Spleen (tissue), 7 donors: ENCODE data around the gene GATAD2A.

ENCODE experiments used
- CTCF ChIP-seq, 11 experiments: fragments of 200-600 bp in 7 of 11; fragments of 450-650 bp in 4 of 11; sonication (generic) in 4 of 11; IDR thresholded peaks in 8 of 11; conservative IDR thresholded peaks in 3 of 11; 1 replicate in 7 of 11; 2 replicates in 4 of 11; pipeline versions ENCODE4 v1.4.0 to v1.8.0; 2016 to 2021; ENCODE audit warnings: antibody characterized with exemption in 11 of 11, inconsistent platforms in 4 of 11, mild to moderate bottlenecking in 1 of 11
- POLR2AphosphoS5 ChIP-seq, 3 donors: sonication (generic); formaldehyde crosslinking; IDR thresholded peaks; one replicate each; pipeline ENCODE4 v1.5.1; 2017; ENCODE audit warnings: antibody characterized with exemption in 3 of 3
- donor health status: DM: no; HTN: no; CAD: no; lungs with moderate emphysema.
- donor health status: DM: no; HTN: no; CAD: no.
- donor health status: DM: no; HTN: no; CAD: no.

DNA sequence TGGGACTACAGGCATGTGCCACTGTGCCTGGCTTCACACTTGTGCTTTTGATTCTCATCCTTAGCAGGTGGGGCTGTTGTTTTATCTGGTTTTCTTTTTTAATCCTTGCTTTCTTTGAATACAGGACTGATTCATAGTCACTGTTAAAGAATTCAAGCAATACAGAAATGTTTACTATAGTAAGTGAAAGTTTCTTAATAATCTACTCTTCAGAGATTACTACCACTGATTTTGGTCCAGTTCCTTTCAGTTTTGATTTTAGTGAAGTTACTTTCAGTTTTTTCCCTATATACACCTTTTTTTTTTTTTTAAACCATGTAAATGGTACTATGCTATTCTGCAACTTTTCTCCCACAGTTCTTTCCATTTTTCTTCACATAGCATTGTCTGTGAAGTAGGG, 53.6 kb downstream of the GATAD2A start:
- no peak for TF ChIP-seq CTCF (IDR thresholded peaks at IDR 0.05 in 8 of 11, conservative IDR thresholded peaks at IDR 0.05 in 3 of 11)
- no peak for TF ChIP-seq POLR2AphosphoS5 (IDR thresholded peaks at IDR 0.05)
